Measurements from ENCODE around the gene ST8SIA6.

DNA sequence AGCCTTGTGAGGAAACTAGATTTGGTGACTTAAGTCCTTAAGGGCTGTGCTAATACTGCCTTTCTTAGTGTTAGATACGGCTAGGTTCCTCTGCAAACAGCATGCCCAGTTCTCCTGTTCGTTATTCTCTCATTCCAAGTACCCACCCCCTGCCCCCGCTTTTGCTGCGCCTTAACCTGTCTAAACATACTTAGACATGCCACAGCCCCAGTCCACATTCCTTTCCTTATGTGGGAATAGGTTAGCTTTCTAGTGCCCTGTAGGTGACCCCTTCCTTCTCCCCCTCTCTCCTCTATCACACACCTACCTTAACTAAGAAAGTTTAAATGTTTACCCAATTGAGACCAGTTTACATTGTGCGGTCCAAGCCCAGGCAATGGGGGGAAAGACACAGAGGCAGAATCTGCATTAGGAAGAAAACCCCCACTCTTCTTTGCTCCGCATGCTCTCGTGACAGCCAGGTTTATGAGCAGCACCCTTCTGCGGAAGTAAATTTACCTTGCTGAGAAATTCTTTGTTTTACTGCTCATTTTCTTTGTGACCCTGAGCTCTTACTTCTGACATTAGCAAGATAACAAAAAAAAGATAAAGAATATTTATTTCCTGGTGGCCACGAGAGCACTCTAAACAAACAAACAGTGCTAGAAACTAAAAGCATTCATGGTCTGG is 177.5 kb downstream of the ST8SIA6 start:
- TF ChIP-seq RAD21 (IDR thresholded peaks at IDR 0.05 in 1 of 2, conservative IDR thresholded peaks at IDR 0.05 in 1 of 2; ENCODE audit: low read depth in 2 of 2, low read length in 2 of 2) = no peak
- TF ChIP-seq JUN (IDR thresholded peaks at IDR 0.05; ENCODE audit: low read depth, low read length) = no peak
- no peak for TF ChIP-seq BCL11A (IDR thresholded peaks at IDR 0.05; ENCODE audit: low read depth in 2 of 2, low read length in 2 of 2)
- no peak for TF ChIP-seq EP300 (IDR thresholded peaks at IDR 0.05; ENCODE audit: borderline replicate concordance in 1 of 2, low read depth in 2 of 2, low read length in 2 of 2)
- TF ChIP-seq POLR2AphosphoS5 (IDR thresholded peaks at IDR 0.05; ENCODE audit: low read depth, low read length) = no peak
- TF ChIP-seq, protein P1, sequence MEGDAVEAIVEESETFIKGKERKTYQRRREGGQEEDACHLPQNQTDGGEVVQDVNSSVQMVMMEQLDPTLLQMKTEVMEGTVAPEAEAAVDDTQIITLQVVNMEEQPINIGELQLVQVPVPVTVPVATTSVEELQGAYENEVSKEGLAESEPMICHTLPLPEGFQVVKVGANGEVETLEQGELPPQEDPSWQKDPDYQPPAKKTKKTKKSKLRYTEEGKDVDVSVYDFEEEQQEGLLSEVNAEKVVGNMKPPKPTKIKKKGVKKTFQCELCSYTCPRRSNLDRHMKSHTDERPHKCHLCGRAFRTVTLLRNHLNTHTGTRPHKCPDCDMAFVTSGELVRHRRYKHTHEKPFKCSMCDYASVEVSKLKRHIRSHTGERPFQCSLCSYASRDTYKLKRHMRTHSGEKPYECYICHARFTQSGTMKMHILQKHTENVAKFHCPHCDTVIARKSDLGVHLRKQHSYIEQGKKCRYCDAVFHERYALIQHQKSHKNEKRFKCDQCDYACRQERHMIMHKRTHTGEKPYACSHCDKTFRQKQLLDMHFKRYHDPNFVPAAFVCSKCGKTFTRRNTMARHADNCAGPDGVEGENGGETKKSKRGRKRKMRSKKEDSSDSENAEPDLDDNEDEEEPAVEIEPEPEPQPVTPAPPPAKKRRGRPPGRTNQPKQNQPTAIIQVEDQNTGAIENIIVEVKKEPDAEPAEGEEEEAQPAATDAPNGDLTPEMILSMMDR (IDR thresholded peaks at IDR 0.05; ENCODE audit: control extremely low read depth in 1 of 3, insufficient read depth in 1 of 3, low read depth in 1 of 3, low read length in 3 of 3) = no peak
- TF ChIP-seq USF2 (IDR thresholded peaks at IDR 0.05; ENCODE audit: low read length) = no peak
- TF ChIP-seq BACH1 (IDR thresholded peaks at IDR 0.05; ENCODE audit: low read length) = no peak
- TF ChIP-seq EGR1 (IDR thresholded peaks at IDR 0.05; ENCODE audit: borderline replicate concordance, low read depth, low read length) = no peak
- TF ChIP-seq POLR2A (IDR thresholded peaks at IDR 0.05; ENCODE audit: control extremely low read depth in 1 of 2, low read depth in 2 of 2, low read length in 2 of 2) = no peak

Data from H1 (cell line).